ENCODE measurements around the gene GTF2A1.

GTF2A1 gene

GRCh38 chr14:81129242-81129641, 91.5 kb downstream of the GTF2A1 start:
- no peak overlapping the region for H3K4me3 ChIP-seq (replicated peaks; ENCODE audit: low read depth, low read length)
- no peak for DNase-seq (ENCODE audit: low read depth)
- TF ChIP-seq CTCF (IDR thresholded peaks at IDR 0.05; ENCODE audit: low read length, missing control alignments) = no peak

- TF ChIP-seq CTCF (IDR thresholded peaks at IDR 0.05; ENCODE audit: low read length, missing control alignments) = no peak
- H3K4me3 ChIP-seq (replicated peaks; ENCODE audit: low read depth, low read length) = no peak overlapping the region
- peak; percentile 51 for DNase-seq (ENCODE audit: low read depth)
Measured at GRCh38 chr14:81127785-81128184, 93.0 kb downstream of the GTF2A1 start.

GRCh38 chr14:81125536-81125935, 95.2 kb downstream of the GTF2A1 start:
- H3K4me3 ChIP-seq (replicated peaks; ENCODE audit: low read depth, low read length) = no peak overlapping the region
- TF ChIP-seq CTCF (IDR thresholded peaks at IDR 0.05; ENCODE audit: low read length, missing control alignments) = no peak
- no peak for DNase-seq (ENCODE audit: low read depth)
